HG03432 (cell line): ENCODE measurements around the gene NAT10.

Source experiments
- ATAC-seq: cut with Tn5 transposase; IDR thresholded peaks from one replicate; pipeline ENCODE4 v1.9.1; 2021; ENCODE audit warnings: mild to moderate bottlenecking, moderate library complexity; ENCODE audit not compliant: unreplicated experiment

Gene NAT10

DNA sequence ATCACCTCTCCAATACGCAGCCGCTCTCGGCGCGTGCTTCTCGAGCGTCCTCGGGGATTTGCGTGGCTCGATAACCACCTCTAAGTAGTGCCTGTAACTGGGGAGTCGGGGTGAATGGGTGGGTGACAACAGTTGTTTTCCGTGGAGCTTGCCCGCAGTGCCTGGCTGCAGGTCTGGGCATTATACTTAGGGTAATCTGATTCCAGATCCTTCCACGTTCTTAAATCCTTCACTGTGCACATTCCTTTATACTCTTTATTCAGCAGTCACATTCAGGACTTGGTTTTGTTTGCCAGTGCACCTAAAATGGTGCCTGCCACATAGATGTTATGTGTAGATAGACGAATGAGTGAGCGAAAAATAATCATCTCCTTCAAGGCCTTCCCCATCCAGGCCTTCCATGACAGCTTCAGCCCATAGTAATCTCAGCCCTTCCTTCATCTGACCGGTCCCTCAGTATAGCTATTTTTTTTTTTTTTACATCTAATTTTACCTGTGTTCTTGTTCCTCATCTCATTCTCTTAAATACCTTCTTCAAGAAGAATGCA, 602 bp downstream of the NAT10 start:
- no peak for ATAC-seq

DNA sequence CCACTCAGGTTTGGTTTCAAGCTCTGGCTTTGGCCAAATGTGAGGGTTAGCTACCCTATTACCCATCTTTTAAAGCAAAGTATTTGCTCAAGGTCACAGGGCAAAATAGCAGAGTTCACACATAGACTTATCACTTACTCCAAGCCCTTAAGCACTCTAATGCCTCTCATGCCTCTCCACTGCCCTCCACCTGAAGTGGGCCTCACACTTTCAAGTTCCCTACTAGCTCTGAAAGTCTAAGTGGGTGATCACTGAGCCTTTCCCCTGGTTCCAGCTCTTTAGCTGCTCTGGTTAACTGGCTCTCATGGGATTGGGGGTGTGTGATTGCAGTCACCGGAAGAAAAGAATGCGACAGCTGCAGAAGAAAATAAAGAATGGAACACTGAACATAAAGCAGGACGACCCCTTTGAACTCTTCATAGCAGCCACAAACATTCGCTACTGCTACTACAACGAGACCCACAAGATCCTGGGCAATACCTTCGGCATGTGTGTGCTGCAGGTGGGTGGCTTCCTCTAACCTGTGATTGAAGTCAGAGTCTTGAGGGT, 6.4 kb downstream of the NAT10 start:
- ATAC-seq, result no peak

DNA sequence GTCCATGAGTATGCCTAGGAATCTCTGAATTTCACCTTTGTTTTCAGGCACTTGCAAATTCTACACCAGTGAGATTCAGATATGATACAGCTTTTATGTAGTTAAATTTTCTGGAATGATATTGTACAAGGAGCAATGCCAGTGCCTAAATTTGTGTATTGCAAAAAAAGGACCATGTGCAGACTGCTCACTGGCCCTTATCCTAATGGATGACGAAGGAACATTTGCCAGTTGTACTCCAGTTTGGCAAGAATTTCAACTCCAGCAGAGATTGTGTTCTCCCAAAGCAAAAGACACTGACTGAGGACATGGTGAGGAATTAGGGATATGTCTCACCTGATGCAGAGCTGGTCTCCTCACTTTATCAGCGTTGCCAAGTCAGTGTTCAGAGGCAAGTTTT, 8.6 kb downstream of the NAT10 start:
- ATAC-seq, result no peak

DNA sequence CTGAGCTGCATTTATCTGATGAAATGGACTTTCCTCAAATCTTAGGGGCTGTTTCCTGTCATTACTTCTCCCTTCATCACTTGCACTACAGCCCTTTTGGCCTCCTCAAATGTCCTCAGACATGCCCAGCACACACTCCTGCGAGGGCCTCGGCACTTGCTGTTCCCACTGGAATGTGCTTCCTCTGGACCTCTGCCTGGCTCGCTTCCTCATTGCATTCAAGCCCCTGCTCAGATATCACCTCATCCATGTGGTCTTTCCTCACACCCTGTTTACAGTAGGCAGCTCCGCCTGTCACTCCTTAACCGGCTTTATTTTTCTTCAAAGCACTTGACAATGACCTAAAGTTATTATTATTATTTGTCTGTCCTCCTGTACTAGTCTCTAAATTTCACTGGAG, 9.0 kb downstream of the NAT10 start:
- ATAC-seq, result no peak

DNA sequence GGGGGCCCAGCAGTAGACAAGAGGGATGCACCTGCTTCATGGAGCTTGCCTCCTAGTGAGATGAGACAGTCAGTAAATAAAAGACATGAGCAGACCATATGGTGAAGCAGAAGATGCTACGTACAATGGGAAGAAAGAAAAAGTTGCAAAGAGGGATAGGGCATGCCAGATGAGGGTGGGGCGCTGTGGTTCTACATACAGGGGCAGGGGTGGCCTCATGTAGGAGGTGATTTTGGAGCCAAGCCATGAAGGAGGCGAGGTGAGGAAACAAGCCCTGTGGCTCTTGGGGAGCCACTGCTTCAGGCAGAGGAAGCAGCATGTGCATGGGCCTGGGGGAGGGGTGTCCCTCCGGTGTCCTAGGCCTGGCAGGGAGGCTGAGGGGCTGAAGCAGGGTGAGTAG, 15.2 kb downstream of the NAT10 start:
- no peak for ATAC-seq

DNA sequence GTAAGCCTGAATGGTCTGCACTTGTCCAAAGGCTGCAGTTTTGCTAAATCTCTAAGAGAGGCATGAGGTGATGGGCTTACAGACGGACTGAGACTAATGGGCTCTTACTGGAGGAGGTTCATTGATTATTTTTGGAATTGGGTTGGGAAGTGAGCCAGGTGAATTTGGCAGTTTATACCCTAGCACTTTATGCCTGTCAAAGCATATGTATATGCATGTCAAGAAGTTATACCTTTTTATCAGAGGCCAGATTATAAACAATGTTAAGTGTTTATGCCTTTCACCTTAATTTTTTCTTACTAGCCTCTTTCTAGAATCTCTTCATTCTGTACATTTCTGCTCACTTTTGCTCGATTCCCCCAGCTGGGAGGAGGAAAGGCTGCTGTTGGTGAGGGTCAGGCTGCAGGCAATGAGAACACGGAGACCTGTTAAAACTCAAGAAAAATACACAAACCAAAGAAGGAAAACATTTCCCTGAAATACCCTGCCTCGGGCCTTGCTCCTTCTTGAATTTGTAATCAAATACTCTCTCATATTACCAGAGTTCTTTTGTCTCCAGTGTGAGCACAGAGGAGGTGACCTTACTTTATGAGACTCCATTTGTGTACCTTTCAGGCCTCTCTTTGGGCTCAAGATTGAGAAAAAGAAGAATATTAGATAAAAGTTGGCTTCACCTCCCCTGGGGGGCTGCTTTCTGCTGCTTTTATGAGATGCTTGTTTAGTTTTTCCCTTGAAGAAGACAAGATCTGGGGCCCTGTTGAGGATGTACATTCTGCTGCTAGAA, 19.6 kb downstream of the NAT10 start:
- no peak for ATAC-seq

DNA sequence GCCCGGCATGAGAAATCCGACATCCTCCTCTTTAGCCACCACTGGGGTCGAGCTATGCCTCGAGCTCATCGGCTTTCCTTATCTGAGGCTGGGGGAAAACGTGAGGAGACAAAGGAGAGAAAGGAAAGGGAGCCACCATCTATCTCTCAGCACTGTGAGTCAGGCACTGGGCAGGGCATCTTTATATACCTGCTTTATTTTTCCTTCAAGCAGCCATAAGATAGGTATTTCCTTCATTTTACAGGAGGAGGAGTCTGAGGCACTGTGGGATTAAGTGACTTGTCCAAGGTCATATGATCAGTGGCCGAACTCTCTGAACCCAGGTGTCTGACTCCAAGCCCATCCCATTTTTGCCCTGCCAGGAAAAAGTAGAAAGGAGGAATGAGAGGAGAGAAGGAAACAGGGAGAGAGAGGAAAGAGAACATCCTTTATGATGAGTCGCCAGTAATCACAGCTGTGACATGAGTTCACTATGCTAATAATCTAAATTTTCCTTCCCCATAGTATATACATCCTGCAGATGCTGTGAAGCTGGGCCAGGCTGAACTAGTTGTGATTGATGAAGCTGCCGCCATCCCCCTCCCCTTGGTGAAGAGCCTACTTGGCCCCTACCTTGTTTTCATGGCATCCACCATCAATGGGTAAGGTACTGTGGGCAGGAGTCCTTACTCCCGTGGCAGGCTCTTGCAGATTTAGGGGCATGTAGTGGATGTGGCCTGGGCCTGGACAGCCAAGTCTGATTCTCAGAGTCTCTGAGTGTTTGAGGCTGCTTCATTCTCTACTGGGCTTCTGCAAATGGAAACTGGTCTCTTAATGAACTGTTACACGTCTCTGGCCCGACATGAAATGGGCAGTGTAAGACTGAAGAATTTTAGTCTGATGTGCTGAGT, 21.8 kb downstream of the NAT10 start:
- ATAC-seq, result no peak

DNA sequence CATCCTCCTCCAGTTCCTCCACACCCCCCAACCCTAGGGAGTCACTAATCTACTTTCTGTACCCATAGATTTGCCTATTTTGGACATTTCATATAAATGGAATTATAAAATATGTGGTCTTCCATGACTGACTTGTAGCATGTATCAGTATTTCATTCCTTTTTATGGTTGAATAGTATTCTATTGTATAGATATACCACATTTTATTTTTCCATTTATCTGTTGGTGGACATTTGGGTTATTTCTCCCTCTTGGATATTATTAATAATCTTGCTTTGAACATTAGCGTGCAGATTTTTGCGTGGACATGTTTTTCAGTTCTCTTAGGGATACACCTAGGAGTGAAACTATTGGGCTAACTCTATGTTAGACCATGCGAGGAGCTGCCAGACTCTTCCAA, 23.4 kb downstream of the NAT10 start:
- no peak for ATAC-seq

DNA sequence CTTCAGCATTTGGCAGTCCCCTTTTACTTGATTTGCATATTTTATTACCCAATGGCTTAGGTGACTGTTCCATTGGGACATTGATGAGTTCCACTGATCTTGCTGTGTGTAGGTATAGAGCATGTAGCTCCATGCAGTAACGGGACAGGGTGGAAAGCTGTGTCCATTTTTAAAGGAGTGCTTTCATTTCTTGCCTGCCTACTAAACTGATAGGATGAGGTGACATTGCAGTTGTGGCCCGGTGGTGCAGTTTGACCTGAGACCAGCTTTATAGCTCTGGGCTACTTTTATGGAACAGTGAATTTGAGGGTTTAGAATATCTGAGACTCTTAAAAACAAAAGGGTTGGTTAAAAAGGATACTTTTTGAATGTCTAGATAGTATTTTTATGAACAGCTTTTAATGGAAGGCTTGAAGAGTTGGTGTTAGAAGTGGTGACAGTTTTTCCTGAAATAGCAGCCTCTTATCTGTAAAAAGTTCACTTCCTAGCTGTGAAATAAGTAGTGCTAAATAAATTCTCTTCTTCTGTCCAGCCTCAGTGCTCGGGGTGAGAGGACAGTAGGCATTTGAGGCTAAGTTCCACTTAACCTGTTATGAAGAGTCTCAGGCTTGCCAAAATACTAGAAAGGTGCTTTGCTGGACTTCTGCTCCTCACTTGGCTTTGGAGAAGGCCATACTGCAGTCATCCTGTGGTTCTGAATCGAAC, 27.0 kb downstream of the NAT10 start:
- ATAC-seq, result no peak

DNA sequence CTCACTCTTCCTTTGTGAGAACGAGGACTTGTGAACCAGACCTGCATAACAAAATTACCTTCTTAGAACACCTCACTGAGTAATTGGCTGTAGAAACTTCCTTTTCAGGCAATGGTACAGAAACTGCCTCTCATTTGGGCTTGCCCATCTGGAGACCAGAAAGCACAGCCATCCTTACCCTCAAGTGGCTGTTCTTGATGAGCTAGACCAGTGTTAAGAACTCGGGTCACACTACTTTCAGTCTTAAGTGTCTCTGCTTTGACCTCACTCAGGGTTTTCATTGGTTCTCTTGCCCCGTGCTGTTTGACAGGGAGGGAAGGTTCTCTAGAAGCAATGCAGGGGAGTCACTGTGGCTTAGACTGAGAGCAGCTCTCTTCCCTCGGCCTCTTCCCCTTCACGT, 29.3 kb downstream of the NAT10 start:
- peak; percentile 57 for ATAC-seq

DNA sequence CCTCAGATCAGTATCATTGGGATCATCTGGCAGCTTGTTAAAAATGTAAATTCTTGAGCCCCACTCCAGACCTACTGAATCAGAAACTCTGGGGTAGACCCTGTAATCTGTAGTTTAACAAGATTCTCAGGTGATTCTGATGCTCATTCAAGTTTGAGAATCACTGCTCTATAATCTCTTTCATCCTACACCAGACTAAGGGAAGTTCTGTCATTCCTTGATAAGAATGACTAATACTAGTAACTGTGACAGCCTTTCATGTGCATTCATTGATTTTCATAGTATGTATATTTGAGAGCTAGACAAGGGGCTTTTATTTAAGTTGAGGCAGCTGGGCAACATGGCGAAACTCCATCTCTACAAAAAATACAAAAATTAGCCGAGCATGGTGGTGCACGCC, 30.0 kb downstream of the NAT10 start:
- ATAC-seq, result no peak

DNA sequence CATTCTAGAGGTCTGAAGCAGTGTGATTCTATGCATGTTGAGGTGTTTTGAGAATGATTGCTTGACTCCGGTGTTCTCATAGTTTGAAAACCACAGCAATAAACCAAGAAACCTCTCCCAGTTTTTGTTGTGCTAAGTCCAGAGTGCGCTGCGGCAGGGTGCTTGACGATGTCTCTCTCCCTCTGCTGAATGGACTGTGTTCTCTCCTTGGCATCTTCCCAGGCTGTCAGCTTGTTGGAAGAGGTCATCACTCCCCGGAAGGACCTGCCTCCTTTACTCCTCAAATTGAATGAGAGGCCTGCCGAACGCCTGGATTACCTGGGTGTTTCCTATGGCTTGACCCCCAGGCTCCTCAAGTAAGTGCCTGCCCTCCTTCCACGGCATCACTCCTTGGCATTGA, 31.0 kb downstream of the NAT10 start:
- ATAC-seq, result no peak

DNA sequence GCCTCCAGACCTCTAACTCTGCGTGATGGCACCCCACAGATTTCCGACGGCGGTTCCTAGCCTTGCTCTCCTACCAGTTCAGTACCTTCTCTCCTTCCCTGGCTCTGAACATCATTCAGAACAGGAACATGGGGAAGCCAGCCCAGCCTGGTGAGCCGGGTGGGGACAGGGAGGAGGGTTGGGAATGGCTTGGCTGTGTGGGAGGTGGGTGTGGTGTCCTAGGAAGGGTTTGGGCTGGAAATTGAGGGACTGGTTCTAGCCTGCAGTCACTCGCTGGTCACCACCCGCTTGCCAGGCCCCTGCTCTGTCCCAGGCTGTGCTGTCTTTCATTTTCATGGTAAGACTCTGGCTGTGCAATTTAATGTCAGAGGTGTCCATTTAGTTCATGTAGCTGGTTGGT, 33.9 kb downstream of the NAT10 start:
- no peak for ATAC-seq

DNA sequence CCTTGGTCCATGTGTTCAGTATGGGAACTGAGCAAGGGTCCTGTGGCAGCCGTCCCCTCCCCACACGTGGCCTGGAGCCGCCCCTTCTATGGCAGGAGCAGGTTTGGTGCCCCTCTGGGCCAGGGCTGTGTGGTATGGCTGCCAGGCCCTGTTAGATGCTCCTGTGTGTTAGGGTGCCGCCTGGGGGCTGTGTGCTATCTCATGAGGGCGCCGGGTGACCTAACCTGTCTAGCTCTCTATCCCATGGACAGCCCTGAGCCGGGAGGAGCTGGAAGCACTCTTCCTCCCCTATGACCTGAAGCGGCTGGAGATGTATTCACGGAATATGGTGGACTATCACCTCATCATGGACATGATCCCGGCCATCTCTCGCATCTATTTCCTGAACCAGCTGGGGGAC, 34.7 kb downstream of the NAT10 start:
- ATAC-seq, result no peak

DNA sequence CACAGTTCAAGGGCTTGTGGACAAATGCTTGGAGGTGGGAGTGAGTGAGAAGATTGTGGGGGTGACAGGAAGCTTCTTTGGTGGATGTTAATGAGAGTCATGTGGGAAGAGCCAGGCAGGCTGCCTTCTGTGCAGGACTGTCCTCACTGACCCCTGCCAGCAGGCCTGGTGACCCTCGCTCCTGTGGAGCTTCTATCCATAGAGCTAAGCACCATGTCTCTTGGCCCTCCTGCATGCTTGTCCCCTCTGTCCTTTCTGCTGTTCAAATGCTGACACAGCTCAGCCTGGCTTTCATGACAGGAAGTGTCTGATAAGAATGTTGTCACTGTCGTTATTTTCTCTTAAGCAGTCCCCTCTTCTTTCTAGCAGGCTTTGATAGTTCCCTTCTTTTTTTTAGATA, 37.6 kb downstream of the NAT10 start:
- no peak for ATAC-seq

DNA sequence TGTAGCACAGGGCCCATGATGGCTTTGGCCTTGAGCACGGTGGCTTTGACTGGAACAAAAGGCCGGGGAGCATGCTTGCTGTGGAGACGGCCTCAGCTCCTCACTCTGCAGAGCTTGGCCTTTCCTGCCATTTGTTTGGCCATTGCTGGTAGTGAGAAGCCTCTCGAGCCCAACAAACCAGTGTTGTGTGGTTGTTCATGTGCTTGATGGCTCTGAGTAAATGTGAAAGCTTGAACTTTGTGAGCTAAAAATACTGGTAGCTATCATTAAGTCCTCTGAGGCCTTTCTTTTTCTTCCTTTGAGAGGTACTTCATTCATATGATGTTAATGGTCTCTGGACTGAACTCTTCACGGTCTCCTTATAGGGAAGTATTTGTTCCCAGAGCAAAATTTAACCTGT, 39.6 kb downstream of the NAT10 start:
- ATAC-seq, result peak; percentile 71

DNA sequence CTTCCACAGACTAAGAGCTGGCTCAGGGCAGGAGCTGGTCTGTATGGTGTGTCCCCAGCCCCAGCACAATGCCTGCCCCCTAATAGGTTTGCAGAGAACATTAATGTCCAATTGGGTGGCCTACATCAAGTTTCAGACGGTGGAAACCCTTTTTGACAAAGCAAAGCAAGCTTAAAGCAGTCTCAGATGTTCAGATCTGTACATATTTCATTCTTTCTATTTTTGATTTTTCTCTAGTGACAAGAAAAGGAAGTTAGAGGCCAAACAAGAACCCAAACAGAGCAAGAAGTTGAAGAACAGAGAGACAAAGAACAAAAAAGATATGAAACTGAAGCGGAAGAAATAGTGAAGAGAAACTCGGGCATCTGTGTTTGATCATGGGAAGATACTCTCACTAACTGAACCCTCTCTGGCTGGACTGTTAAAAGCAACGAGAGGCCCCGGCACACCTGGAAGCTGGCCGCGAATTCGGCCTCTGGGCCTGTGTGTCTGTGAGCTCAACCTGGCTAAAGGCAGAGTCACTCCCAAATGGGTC, 40.5 kb downstream of the NAT10 start:
- ATAC-seq, result peak; percentile 72

DNA sequence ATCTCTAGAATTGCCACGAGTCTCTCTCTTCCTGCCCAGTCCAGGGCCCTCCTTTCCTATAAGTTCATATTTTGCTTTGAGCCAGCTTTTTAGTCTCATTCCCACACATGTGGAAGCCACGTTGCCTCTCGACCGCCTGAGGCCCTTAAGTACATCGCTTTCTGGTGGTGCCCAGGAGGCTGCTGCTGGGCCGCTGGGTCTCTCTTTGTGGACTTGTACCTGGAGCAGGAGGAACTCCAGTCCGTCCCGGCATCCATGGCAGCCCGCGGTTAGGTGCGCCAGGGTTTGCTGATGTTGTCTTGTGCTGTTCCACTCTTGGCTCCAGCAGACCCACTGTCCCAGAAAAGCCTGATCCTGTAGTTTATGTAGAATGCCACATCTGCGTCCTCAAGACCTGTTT, 41.0 kb downstream of the NAT10 start:
- no peak for ATAC-seq

DNA sequence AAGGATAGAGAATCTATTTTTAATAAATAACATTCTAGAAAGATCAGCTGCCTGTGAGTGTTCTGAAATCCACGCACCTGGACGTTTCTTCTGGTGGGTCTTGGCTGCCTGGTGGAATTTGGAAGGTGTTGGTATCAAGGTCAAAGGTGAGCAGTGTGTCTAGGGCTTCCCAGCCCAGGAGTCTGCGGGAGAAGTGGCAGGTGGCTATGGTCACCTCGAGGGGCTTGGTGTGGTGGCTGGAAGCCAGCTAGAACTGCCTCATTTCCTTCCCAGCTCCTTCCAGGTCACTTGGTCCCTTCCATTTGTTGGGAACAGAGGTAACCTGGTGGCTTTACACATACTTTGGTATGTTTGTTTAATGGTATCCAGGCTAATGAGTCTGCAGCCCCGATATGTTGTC, 41.4 kb downstream of the NAT10 start:
- no peak for ATAC-seq

DNA sequence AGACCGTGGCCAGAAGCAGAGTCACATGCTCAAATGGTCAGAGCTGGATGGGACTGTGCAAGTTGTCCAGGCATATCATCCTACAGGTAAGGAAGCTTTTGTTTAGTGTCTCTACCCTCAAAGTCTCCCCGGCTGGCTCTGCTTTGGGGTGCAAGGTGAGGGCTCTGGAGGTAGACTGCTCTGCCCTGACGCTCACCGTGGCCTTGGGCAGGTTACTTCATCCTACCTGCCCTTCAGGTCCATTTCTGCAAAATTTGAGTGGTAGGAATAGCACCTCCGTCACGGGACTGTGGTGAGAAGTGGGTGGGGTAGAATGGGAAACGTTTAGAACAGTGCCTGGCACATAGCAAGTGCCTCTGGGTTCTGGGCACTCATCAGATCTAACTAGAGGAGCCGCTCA, 42.2 kb downstream of the NAT10 start:
- no peak for ATAC-seq
